ENCODE data around the gene CACNA1S. TPM values are rescaled to one million over a fixed set of nuclear protein-coding genes. Genes with fewer than 3 reads are reported as not detected.

The CACNA1S gene
- total RNA-seq, 2 experiments from 2014 or later, result not detected

DNA sequence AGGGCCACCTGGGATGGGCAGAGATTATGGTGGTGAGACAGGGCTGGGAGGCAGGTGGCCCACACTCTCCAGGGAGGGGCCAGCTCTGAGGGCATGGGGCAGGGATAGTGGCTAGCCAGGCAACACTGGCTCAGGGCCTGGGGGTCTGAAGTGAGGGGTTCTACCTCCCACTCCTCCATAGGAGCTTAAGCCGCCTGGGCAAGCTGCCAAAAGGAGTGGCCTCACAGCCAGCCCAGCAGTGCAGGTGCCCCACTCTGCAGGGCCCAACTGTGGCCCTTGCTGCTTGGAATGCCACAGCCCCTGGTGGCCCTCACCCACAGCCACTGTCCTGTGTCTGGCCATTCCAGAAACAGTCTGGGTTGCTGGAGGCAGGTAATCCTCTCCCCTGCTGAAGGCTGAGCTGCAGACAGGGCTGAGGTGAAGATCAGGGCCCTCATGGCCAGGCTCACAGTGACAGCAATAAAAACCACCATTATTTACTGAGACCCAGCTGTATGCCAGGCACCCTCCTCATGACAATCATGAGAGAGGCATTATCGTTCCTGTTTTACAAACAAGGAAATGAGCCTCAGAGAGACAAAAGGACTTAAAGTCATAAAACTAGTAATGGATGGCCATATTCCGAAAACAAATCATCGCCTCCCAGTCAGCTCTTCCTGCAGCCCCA lies 119.7 kb downstream of the CACNA1S start:
- ChIA-PET POLR2A (no interaction called here), CTCF (interaction anchor here (0.6 to 0.7 kb wide), 2 partner anchors 9 to 1008 kb away, joined by 3 read pairs; no protein-coding TSS in a partner anchor)
- H3K27ac Mint-ChIP-seq, result no peak overlapping the region
- no peak for ATAC-seq
- H3K27me3 Mint-ChIP-seq, result no peaks in the 10 kb centered on the region
- DNase-seq, result no peak
- H3K9me3 Mint-ChIP-seq (ENCODE audit: low read depth), result no peaks in the 10 kb centered on the region
- H3K4me3 Mint-ChIP-seq, result no peak overlapping the region
- peaks cover 35% of the 10 kb centered on the region for H3K36me3 Mint-ChIP-seq (ENCODE audit: low read depth)
- no peaks in the 10 kb centered on the region for H3K4me1 Mint-ChIP-seq
- intact Hi-C loops (cut with DNase I, micrococcal nuclease), result no loop called here

GRCh38 chr1:200991097-200991614 lies 121.1 kb downstream of the CACNA1S start:
- H3K27ac Mint-ChIP-seq, result no peak overlapping the region
- ATAC-seq (no peak), DNase-seq (no peak)
- H3K9me3 Mint-ChIP-seq (ENCODE audit: low read depth), result no peaks in the 10 kb centered on the region
- H3K36me3 Mint-ChIP-seq (ENCODE audit: low read depth), result peaks cover 36% of the 10 kb centered on the region
- H3K4me1 Mint-ChIP-seq, result no peaks in the 10 kb centered on the region
- H3K4me3 Mint-ChIP-seq, result no peak overlapping the region
- intact Hi-C loops (cut with DNase I, micrococcal nuclease), result no loop called here
- H3K27me3 Mint-ChIP-seq, result no peaks in the 10 kb centered on the region
- ChIA-PET CTCF (interaction anchor here (1.0 to 1.2 kb wide), 2 partner anchors 12 to 19 kb away, joined by 3 to 7 read pairs; no protein-coding TSS in a partner anchor), POLR2A (no interaction called here)

DNA sequence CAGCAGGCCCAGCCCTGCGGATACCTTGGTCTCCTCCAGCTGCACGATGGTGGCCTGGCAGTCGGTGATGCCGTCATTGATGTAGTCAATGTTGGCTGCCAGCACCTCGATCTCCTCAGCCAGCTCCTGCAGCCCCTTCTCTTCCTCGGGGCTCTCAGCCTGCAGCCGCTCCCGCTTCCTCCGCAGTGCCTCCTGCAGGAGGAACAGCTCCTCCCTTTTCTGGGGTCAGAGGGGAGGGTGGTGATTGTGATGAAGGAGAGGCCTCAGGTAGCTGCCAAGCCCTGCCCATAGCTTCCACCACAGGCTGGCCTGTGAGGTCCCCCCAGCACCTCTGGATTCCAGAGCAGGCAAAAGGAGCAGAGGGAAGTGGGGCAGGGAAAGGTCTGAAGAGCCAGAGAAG lies 122.1 kb downstream of the CACNA1S start:
- H3K27me3 Mint-ChIP-seq, result no peaks in the 10 kb centered on the region
- ChIA-PET POLR2A (no interaction called here), CTCF (interaction anchor here (0.7 to 1.0 kb wide), 2 partner anchors 19 to 53 kb away, joined by 4 read pairs; no protein-coding TSS in a partner anchor)
- no peaks in the 10 kb centered on the region for H3K9me3 Mint-ChIP-seq (ENCODE audit: low read depth)
- no peak overlapping the region for H3K4me3 Mint-ChIP-seq
- intact Hi-C loops (cut with DNase I, micrococcal nuclease), result no loop called here
- ATAC-seq (no peak), DNase-seq (no peak)
- H3K4me1 Mint-ChIP-seq, result no peaks in the 10 kb centered on the region
- no peak overlapping the region for H3K27ac Mint-ChIP-seq
- peaks cover 37% of the 10 kb centered on the region for H3K36me3 Mint-ChIP-seq (ENCODE audit: low read depth)

Other genes starting within 250 kb of the CACNA1S start
- not detected for gene GPR25, start 239.4 kb downstream of the CACNA1S start, total RNA-seq
- not detected for gene INAVA, start 217.5 kb downstream of the CACNA1S start, total RNA-seq
- gene KIF21B, start 88.7 kb downstream of the CACNA1S start, total RNA-seq, result 10 to 100 TPM; 62.8 to 67.1 TPM
- gene ASCL5, start 14.8 kb upstream of the CACNA1S start, total RNA-seq, result under 1 TPM in 1 of 2 experiments, not detected in 1; 0.09 TPM
- 10 to 100 TPM; 15.7 to 27.2 TPM for gene TMEM9, start 42.0 kb upstream of the CACNA1S start, total RNA-seq
- not detected for gene IGFN1, start 78.4 kb upstream of the CACNA1S start, total RNA-seq
- not detected for gene PKP1, start 171.1 kb upstream of the CACNA1S start, total RNA-seq

All from activated CD4-positive, alpha-beta T cell treated with anti-CD3 and anti-CD28 coated beads for 36 hours (primary cell).